CD4-positive, alpha-beta T cell treated with Interleukin-15 for 1 hour (primary cell): ENCODE measurements around the gene TRIM33.

Experiments
- DNase-seq: peaks from one replicate; pipeline ENCODE4 v3.0.0-alpha.2; 2020

The TRIM33 gene

GRCh38 chr1:114511032-114511785 lies at the start of gene TRIM33:
TRIM33 (minus strand) TSS chr1:114511203; CDS start chr1:114511076, 127 bp downstream.
- peak; percentile 92 for DNase-seq

DNA sequence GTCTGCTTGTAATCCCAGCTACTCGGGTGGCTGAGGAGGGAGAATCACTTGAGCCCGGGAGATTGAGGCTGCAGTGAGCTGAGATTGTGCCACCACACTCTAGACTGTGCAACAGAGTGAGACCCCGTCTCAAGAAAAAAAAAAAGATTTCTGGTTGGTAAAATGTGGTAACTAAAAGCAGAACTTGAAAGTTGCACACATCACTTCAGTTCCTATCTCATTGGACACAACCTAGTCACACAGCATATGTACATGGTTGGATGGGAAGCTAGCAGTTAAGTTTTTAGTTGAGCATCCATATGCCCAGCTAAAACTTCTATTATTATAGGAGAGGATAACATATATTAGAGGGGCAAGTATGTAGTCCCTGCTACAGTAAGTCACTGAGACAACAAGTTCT lies 48.4 kb upstream of the TRIM33 start:
- DNase-seq, result no peak

DNA sequence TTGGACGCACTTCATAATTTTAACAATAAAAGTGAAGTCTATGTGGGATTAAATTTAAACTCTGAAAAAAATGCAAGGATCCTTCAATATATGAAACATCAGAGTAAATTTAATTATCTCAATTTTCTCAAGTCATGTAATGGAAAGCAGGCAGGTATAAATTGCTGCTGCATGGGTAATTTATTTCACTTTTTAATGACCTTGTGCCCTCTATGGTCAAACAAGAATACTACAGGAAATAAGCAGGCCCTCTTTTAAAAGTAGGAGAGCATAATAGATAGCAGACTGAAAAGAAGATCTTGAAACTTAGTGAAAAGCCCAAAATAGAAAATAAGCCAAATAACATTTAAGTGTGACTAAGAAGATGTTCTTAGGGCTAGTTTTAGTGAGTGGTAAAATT lies 47.5 kb upstream of the TRIM33 start:
- DNase-seq, result no peak

GRCh38 chr1:114554577-114554976 lies 43.6 kb upstream of the TRIM33 start:
- DNase-seq, result no peak

DNA sequence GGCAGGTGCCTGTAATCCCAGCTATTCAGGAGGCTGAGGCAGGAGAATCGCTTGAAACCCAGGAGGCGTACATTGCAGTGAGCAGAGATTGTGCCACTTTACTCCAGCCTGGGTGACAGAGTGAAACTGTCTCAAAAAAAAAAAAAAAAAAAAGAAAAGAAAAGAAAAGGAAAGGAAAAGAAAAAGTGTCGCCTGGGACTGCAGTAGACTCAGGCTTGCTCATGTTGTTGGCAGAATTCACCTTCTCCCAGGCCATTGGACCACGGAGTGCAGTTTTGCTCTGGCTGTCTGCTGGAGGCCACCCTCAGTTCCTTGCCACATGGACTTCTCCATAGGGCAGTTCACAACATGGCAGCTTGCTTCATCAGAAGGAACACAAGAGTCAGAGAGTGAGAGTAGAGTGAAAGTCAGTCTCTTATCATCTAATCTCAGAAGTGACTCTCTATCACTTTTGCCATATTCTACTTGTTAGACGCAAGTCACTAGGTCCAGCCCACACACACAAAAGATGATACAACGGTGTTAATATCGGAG lies 41.2 kb upstream of the TRIM33 start:
- DNase-seq, result no peak

GRCh38 chr1:114551400-114551799 lies 40.4 kb upstream of the TRIM33 start:
- DNase-seq, result no peak

GRCh38 chr1:114550336-114550735 lies 39.3 kb upstream of the TRIM33 start:
- DNase-seq, result no peak

- DNase-seq, result no peak
These were observed 38.1 kb upstream of the TRIM33 start for GRCh38 chr1:114549137-114549536.

- no peak for DNase-seq
These were observed 36.1 kb upstream of the TRIM33 start for GRCh38 chr1:114547076-114547475.

GRCh38 chr1:114545796-114546195 lies 34.8 kb upstream of the TRIM33 start:
- no peak for DNase-seq

DNA sequence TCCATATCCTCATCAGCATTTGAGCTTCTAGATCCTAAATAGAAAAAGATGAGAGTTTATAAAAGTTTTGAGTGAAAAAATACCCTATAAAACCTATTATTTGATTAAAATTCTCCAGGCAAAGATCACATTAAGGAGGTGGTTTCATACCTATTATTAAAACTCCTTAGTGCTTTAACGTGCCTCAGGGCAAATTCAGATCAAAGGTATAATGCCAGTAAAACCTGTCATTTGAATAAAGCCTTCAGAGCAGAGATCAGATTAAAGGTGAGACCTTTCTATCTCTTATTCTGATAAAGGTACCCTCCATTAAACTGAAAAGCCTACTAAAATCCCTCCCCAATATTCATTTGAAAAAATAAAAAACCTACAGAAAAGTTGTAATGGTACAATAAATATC lies 34.3 kb upstream of the TRIM33 start:
- no peak for DNase-seq

GRCh38 chr1:114540821-114541220 lies 29.8 kb upstream of the TRIM33 start:
- DNase-seq, result no peak

GRCh38 chr1:114540272-114540671 lies 29.3 kb upstream of the TRIM33 start:
- DNase-seq, result no peak

GRCh38 chr1:114536043-114536442 lies 25.0 kb upstream of the TRIM33 start:
- no peak for DNase-seq

DNA sequence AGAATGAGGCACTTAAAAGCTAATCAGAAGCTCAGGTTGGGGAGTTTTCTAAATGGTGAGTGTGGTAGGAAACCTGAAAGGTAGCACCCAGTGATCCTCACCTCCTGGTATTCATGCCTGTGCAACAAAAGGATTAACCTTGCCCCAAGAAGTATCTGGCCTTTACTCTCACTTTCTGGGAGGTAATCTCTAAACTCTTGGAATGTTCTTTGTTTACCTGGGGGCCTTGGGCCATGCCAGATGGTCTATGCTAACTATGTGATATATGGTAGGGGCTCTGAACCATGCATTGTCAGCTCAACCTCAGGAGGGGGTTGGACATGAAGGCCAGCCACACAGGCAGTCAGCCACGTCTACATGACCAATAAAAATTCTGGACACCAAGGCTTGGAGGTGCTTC lies 24.4 kb upstream of the TRIM33 start:
- no peak for DNase-seq

GRCh38 chr1:114531094-114531493 lies 20.1 kb upstream of the TRIM33 start:
- DNase-seq, result no peak

DNA sequence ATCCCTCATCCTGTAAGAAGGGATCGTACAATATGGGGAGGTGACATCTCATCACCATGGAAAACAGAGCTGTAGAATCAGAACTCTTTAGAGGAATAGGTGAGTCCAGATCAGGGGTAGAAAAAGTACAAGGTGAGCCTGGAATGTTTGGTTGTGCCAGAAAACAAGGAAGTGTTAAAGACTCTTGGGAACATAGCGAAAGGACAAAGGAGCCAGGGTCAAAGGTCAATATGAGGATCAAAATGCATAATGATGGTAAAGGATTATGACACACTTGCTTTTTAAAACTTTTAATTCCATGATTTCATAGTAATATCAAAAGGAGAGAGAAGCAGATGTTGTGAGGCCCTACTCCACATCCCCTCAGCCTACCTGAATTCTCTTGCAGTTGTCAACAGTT lies 19.2 kb upstream of the TRIM33 start:
- no peak for DNase-seq

DNA sequence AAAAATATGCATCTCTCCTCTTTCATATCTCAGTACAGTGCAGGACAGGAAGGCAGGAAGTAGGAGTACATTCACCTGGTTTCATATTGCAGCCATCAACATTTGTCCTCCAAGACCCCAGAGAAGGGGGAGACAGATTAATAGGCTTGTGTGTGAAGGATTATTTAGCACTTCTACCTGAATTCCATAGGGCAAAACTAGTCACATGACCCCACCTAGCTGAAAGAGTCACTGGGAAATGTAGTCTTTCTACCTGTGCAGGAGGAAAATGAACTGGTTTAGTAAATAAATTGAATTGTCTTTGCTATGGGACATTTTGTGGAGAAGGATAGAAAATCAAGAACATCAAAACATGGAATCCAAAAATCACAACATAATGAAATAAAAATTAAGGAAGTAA lies 13.9 kb upstream of the TRIM33 start:
- DNase-seq, result no peak

GRCh38 chr1:114522264-114522575 lies 11.2 kb upstream of the TRIM33 start:
- DNase-seq, result no peak

DNA sequence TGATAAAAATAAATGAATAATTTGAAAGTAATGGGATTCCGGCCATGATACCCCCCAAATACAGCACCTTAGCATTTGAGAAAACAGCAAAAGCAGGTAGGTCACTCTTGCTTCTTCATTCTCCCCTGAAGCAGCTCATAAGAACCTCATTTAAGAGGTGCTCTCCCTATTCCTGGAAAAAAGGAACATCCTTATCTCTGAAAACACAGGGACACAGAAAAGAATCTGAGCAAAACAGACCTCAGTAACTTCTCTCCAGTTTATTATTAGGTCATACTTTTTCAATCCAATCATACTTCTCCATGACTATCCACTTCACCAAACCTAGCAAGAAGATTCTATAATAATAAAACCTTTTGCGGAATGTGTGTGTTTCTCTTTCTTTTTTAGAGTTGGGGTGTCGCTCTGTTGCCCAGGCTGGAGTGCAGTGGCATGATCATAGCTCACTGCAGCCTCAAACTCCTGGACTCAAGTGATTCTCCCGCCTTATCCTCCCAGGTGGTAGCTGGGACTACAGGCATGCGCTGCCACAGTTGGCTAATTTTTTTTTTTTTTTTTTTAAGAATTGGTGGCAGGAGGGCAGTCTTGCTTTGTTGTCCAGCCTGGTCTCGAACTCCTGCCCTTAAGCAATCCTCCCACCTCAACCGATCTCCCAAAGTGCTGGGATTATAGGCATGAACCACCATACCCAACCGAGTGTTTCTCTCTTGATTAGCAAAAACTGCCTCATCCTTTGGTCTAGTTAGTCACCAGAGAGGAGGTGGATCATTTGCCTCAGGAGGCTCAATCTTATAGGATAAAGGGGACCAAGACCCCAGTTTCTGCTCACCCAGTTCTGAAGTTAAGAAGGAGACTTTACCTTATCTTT lies 10.6 kb upstream of the TRIM33 start:
- DNase-seq, result no peak

DNA sequence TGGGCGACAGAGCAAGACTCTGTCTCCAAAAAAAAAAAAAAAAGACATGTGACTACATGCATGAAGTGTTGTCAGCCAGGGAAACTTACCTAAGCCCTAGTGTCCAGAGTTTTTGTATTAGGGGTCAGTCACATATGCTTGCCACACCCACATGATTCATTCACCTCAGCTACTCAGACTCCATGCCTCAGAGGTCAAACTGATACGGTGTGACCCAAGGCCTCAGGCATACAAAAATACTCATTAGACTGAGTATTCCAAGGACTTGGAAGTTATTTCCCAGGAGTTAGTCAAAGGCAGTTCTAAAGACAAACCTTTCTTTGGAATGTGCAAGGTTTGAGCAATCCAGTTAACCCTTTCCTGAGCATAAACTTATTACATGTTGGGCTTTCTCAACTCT lies 6.3 kb upstream of the TRIM33 start:
- DNase-seq, result no peak

DNA sequence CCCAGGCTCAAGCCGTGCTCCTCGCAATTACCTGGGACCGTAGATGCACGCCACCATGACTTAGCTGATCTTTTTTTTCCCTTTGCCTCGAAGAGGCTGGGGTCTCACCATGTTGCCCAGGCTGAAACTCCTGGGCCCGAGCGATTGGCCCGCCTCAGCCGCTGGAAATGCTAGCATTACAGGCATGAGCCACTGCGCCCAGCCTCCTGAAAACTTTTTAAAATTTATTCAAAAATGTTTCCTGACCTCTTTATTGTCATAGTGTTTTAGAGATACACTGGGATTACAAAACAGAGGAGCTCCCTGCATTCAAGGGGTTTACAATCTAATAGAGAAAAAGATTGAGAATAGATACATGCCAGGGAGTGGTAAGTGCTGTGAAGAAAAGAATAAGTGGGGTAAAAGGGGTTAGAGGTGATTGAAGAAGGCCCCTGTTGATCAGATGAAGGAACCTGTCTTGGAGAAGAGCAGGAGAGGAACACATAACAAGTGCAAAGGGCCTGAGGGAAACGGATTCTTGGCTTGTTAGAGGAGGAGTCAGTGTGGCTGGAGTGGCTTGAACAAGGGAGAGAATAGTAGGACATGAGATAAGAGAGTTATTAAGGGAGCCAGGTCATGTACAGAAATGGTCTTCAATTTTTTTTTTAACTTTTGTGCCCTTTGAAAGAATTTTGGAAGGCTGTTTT lies 1.7 kb upstream of the TRIM33 start:
- DNase-seq, result no peak

DNA sequence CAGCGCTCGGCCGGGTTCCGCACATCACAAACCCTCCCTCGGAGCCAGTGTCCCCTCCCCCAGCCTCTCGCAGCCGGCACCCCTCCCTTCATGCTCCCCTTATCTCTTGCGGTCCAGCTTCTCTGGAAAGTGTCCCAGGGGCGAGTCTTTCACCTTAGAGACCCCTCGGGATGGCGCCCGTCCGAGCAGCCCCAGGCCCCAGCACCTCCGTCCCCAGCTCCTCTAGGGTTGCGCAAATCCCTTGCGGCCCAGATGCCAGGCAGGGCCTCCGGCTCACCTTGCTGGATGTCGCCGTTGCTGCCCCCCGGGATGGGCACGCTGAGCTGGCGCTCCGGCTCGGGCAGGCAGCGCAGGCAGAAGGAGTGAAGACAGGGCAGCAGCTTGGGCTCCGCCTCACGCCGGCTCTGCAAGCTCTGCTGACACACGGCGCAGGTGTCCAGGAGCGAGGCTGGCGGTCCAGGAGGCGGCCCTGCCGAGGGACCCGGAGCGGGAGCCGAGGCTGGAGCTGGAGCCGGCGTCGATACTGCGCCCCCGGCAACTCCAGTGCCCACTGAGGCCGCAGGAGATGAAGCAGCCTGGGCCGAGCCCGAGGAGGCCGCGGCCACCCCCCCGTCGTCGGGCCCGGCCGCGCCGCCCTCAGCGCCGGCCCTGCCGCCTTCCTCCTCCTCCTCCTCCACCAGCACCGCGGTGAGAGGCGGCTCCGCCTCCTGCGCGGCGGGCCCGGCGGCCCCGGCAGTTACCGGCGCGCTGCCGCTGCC lies 550 bp downstream of the TRIM33 start:
- peak; percentile 17 for DNase-seq
